NCI-H446 treated with DMSO at 0.1 percent for 48 hours (cell line): ENCODE measurements around the gene CERCAM.
"Not testable (repeated sequence)": the region's sequence is repeated elsewhere in the genome, so short reads cannot be mapped to it uniquely, and the experiment has no call there.

Experiments used
- DNase-seq: peaks from one replicate; lab custom pipeline; 2025; lab: John Stamatoyannopoulos, UW

CERCAM gene

GRCh38 chr9:128393145-128393775 is 27.4 kb upstream of the CERCAM start:
- no peak for DNase-seq

GRCh38 chr9:128393970-128394369 is 26.7 kb upstream of the CERCAM start:
- DNase-seq: no peak

GRCh38 chr9:128394379-128395168 is 26.1 kb upstream of the CERCAM start:
- DNase-seq: no peak

- no peak for DNase-seq
These were observed 23.6 kb upstream of the CERCAM start for GRCh38 chr9:128396970-128397613.

GRCh38 chr9:128397831-128398230 is 22.8 kb upstream of the CERCAM start:
- no peak for DNase-seq

- no peak for DNase-seq
These were observed 20.8 kb upstream of the CERCAM start for GRCh38 chr9:128399861-128400260.

GRCh38 chr9:128404560-128404959 is 16.1 kb upstream of the CERCAM start:
- DNase-seq: no peak

- no peak for DNase-seq
These were observed 15.4 kb upstream of the CERCAM start for GRCh38 chr9:128405077-128405779.

- DNase-seq: no peak
These were observed 14.9 kb upstream of the CERCAM start for GRCh38 chr9:128405780-128406171.

GRCh38 chr9:128406848-128407391 is 13.7 kb upstream of the CERCAM start:
- DNase-seq: no peak

- no peak for DNase-seq
These were observed 11.7 kb upstream of the CERCAM start for GRCh38 chr9:128408963-128409431.

- no peak for DNase-seq
These were observed 11.2 kb upstream of the CERCAM start for GRCh38 chr9:128409450-128409849.

GRCh38 chr9:128409978-128410377 is 10.7 kb upstream of the CERCAM start:
- no peak for DNase-seq

- no peak for DNase-seq
These were observed 9.1 kb upstream of the CERCAM start for GRCh38 chr9:128411364-128412119.

- DNase-seq: no peak
These were observed 8.4 kb upstream of the CERCAM start for GRCh38 chr9:128412120-128412790.

GRCh38 chr9:128413728-128414127 is 6.9 kb upstream of the CERCAM start:
- not testable (repeated sequence) for DNase-seq

GRCh38 chr9:128414461-128414860 is 6.2 kb upstream of the CERCAM start:
- DNase-seq: no peak

- DNase-seq: no peak
These were observed 5.4 kb upstream of the CERCAM start for GRCh38 chr9:128415281-128415680.

GRCh38 chr9:128416014-128416413 is 4.6 kb upstream of the CERCAM start:
- no peak for DNase-seq

GRCh38 chr9:128416432-128417019 is 4.1 kb upstream of the CERCAM start:
- no peak for DNase-seq
